ENCODE data around the gene FOXO6.
"Not testable (repeated sequence)": the region's sequence is repeated elsewhere in the genome, so short reads cannot be mapped to it uniquely, and the experiment has no call there.

The FOXO6 gene

GRCh38 chr1:41329662-41330587 lies 31.3 kb upstream of the FOXO6 start:
- DNase-seq (ENCODE audit: low read depth) = no peak

GRCh38 chr1:41330588-41331545 lies 30.4 kb upstream of the FOXO6 start:
- DNase-seq (ENCODE audit: low read depth) = no peak

DNA sequence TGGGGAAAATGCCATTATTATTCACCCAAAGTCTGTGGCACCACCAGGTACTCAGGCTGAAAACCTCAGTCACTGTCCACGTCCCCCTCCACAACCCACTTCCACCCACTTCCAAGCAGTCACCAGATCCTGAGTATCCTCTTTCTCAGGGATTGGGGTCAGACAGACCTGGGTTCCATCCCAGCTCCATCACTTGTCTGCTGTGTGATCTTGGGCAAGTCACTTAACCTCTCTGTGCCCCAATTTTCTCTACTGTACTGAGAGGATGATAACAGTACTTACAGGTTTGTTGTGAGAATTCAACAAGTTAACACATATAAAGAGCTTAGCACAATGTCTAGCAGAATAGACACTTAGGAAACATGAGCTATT lies 29.7 kb upstream of the FOXO6 start:
- no peak for DNase-seq (ENCODE audit: low read depth)

GRCh38 chr1:41332161-41332560 lies 29.1 kb upstream of the FOXO6 start:
- not testable (repeated sequence) for DNase-seq (ENCODE audit: low read depth)

DNA sequence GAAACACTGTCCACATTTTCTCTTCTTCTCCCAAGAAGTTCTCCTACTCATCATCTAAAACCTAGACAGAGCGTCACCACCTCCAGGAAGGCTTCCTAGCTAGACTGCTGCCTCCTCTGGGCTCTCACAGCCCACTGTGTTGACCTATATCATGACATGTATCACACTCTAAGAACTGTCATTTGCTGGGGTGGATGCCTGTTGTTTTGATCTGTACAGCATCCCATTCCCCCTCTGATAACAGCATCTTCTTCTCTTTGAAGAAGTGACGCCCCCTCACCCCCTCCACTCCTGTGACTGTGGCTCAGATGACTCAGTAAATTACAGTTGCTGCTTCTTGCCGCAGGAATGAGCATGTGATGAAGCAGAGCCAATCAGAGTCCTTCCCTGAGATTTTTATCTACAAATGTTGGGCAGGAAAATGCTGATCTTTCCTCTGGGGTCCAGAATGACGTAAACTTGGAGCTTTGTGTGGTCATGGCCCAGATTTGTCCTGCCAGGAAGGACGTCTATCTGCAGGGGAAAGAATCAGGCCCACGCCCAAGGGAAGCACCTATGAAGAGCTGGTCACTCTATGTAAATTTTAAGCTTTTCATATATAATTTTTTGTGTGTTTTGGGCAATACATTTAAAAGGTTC lies 28.0 kb upstream of the FOXO6 start:
- DNase-seq (ENCODE audit: low read depth) = peak; percentile 29

DNA sequence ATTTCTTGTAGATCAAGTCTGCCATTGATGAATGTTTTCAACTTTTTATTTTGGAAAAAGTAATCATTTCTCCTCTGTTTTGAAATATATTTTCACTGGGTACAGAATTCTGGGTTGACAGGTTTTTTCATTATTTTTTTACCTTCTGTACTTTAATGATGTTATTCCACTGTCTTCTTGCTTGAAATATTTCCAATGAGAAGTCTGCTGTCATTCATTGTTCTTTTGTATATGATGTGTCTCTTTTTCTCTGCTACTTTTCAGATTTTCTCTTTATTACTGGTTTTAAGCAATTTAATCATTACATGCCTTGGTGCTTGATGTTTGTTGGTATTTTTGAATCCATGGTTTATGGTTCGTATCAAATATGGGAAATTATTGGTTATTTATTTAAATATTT lies 22.4 kb upstream of the FOXO6 start:
- DNase-seq (ENCODE audit: low read depth) = no peak

GRCh38 chr1:41340655-41341364 lies 20.4 kb upstream of the FOXO6 start:
- no peak for DNase-seq (ENCODE audit: low read depth)

DNA sequence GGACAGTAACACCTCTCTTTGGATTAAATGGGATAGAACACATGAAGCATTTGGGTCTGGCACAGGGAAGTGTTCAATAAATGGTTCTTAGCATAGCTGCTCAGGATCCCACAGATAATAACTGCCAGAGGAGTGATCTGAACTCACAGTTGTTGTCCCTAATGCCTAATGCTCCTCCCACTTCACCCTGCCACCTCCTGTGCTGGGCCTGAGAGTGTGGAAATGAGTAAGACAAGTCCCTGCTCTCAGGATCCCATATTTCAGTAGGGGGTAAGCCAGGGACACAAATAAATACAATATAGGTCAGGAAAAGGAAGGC lies 19.9 kb upstream of the FOXO6 start:
- DNase-seq (ENCODE audit: low read depth) = no peak

DNA sequence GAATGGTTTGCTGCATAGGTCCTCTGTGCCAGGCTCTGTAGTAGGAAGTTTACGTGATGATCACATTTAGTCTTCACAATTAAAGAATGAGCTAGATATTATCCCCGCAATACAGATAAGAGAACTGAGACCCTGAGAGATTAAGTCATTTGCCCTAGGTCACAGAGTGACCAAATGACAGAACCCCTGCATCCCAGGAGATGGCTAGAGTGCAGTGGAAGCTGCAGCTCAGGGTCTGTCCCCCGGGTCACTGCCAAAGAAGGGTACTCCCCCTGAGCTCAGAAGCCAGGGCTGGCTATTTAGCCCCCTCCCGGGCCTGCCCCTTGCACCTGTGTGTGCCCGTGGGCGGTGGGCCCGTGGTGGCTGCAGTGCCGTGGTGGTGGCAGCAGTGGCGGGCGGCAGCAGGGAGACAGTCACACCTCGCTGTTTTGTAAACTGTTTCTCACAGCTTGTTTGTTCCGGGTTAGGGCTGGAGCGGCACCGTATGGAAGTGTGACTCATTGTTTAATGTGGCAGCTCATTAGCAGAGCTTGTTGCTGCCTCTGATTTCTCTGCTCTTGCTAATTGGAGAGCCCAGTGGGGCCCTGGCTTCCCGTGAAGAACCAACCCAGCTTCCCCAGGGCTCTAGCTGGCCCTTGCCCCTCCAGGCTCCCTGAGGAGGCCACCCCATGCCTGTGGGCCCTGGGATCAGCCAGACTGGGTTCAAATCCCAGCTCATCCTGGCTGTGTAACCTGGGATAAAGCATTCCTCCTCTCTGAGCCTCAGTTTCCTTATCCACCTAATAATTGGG lies 19.3 kb upstream of the FOXO6 start:
- no peak for DNase-seq (ENCODE audit: low read depth)

- DNase-seq (ENCODE audit: low read depth) = no peak
Observed at GRCh38 chr1:41342774-41343355, 18.4 kb upstream of the FOXO6 start.

- no peak for DNase-seq (ENCODE audit: low read depth)
Observed at GRCh38 chr1:41343790-41344699, 17.2 kb upstream of the FOXO6 start.

DNA sequence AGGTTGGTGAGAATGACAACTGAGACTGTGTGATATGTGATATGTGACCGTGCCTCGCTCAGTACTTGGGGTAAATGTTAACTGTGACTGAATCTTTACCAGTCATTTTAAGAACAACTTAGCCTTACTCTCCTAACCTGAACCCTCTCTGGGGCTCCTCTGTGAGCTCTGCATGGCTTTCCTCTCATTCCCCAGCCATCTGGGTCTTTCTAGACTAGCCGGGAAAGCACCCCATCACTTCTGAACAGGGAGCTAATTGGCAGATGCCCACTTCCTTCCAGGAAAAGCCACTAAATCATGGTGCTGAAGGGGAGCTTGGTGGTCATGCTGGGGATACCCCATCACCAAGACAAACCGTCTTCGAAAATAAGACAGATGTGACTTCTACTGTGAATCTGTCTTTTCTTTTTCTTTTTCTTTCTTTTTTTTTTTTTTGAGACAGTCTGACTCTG lies 16.5 kb upstream of the FOXO6 start:
- no peak for DNase-seq (ENCODE audit: low read depth)

DNA sequence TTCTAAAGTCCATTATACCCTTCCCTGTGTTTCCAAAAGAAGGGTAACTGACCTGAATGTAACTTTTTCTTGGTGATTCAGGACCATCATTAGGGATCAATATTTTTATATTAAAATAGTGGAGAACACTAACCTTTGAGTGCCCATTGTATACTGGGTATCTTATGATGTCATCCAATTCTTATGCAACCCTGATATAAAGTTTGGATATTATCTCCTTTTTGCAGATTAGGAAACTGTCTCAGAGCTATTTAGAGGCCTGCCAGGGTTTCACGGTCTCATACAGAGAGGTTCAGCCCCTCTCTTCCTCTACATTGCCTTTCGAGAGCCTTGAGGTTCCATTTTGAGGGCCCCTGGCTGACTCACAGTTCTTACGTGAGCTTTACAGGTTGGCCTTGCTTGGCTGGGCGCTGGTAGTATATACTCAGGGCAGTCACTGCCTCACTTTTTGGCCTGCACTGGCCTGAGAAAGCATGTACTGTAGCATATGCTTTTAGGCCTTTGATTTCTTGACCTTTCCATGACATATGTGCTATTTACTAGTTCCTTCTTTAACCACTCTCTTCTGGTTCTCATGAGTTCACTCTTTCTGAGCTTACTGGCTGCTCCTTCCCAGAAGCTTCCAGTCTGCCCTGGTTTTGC lies 15.7 kb upstream of the FOXO6 start:
- no peak for DNase-seq (ENCODE audit: low read depth)

GRCh38 chr1:41347276-41347675 lies 14.0 kb upstream of the FOXO6 start:
- no peak for DNase-seq (ENCODE audit: low read depth)

DNA sequence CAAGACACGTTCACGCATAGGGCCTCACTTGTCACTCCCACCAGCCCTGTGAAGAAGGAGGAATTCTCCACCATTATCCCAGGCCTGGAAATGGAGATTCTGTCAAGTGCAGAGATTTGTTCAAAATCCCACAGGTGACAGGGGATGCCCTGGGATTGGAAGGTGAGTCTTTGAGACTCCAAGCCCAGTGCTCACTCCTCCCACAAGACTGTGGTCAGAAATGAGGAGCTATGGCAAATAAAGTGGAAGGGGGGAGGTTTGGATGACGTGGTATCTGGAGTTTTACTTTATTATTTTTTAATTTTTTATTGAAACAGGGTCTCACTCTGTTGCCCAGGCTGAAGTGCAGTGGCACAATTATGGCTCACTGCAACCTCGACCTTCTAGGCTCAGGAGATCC lies 12.8 kb upstream of the FOXO6 start:
- DNase-seq (ENCODE audit: low read depth) = no peak

GRCh38 chr1:41349361-41350054 lies 11.7 kb upstream of the FOXO6 start:
- no peak for DNase-seq (ENCODE audit: low read depth)

GRCh38 chr1:41350055-41350378 lies 11.2 kb upstream of the FOXO6 start:
- DNase-seq (ENCODE audit: low read depth) = no peak
